Vagina (tissue), 2 donors: ENCODE measurements around the gene P4HA2. TPM values are rescaled to one million over a fixed set of nuclear protein-coding genes. Genes with fewer than 3 reads are reported as not detected.

Experiments
- DNase-seq, 2 donors: peaks; one replicate each; pipeline ENCODE4 v3.0.0-alpha.2; 2017; ENCODE audit errors: extremely low spot score in 2 of 2
- H3K27ac ChIP-seq: fragments of 200-600 bp; sonication (generic); one replicate; pipeline ENCODE4 v1.5.1; 2019
- H3K27me3 ChIP-seq: fragments of 200-600 bp; sonication (generic); one replicate; pipeline ENCODE4 v1.5.1; 2019
- H3K36me3 ChIP-seq, 2 donors: fragments of 200-600 bp; sonication (generic); one replicate each; pipeline ENCODE4 v1.5.1; 2017 to 2019
- H3K4me1 ChIP-seq: fragments of 200-600 bp; sonication (generic); one replicate; pipeline ENCODE4 v1.5.1; 2019
- H3K4me3 ChIP-seq, 2 donors: fragments of 200-600 bp; sonication (generic); 1 replicate in 1 of 2; 2 replicates in 1 of 2; pipeline ENCODE4 v1.5.1; 2016 to 2019
- H3K9me3 ChIP-seq: fragments of 200-600 bp; sonication (generic); one replicate; pipeline ENCODE4 v1.5.1; 2019
- POLR2A ChIP-seq, 2 donors: fragments of 450-650 bp; IDR thresholded peaks; one replicate each; pipeline ENCODE4 v1.6.1; 2017; ENCODE audit warnings: antibody characterized with exemption in 2 of 2, mild to moderate bottlenecking in 2 of 2, moderate library complexity in 2 of 2
- POLR2AphosphoS5 ChIP-seq, 2 donors: sonication (generic); formaldehyde crosslinking; IDR thresholded peaks; one replicate each; pipeline ENCODE4 v1.9.0; 2017; ENCODE audit warnings: antibody characterized with exemption in 2 of 2, mild to moderate bottlenecking in 2 of 2, low read depth in 1 of 2; ENCODE audit not compliant: insufficient read depth in 1 of 2
- intact Hi-C: fragments of 100-400 bp; cut with DNase I; formaldehyde crosslinking; loops from one replicate; pipeline ENCODE4 v1.15.1; 2023
- total RNA-seq: library from RNA; depleted of rRNA; stranded (reverse); fragments of >200 nt; gene quantifications from one replicate; pipeline ENCODE4 v1.2.3, GENCODE V29; 2016
- TF ChIP-seq, protein P1 (sequence below), 3 experiments: fragments of 450-650 bp in 2 of 3; fragments of 200-600 bp in 1 of 3; sonication (generic) in 1 of 3; IDR thresholded peaks; one replicate each; pipeline ENCODE4 v1.5.1; 2017 to 2019; ENCODE audit warnings: antibody characterized with exemption in 3 of 3, mild to moderate bottlenecking in 2 of 3, moderate library complexity in 2 of 3

P4HA2 gene
- total RNA-seq, 1 donor from 2014 or later: 42.0 TPM

DNA sequence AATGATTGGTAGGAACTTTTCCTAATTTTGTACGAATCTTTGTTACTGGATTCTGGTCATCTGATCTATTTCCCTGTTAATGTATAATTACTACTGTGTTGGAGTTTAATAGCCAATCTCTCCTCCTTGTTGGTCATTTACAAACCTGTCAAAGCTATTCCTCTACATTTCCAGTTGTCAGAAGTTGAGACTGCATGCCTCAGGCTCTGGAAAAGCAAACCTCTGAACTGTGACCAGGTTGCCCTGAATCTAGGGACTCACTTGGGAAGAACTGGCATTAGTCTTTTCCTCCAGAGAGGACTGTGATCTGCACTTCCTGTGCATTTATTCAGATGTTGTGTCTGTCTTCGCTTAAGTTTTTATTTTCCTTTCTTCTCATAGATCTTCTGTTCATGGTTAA is 46.0 kb upstream of the P4HA2 start:
- no peak for TF ChIP-seq POLR2AphosphoS5 (IDR thresholded peaks at IDR 0.05; ENCODE audit: insufficient read depth in 1 of 2, low read depth in 1 of 2)
- TF ChIP-seq POLR2A (IDR thresholded peaks at IDR 0.05): no peak
- TF ChIP-seq, protein P1, sequence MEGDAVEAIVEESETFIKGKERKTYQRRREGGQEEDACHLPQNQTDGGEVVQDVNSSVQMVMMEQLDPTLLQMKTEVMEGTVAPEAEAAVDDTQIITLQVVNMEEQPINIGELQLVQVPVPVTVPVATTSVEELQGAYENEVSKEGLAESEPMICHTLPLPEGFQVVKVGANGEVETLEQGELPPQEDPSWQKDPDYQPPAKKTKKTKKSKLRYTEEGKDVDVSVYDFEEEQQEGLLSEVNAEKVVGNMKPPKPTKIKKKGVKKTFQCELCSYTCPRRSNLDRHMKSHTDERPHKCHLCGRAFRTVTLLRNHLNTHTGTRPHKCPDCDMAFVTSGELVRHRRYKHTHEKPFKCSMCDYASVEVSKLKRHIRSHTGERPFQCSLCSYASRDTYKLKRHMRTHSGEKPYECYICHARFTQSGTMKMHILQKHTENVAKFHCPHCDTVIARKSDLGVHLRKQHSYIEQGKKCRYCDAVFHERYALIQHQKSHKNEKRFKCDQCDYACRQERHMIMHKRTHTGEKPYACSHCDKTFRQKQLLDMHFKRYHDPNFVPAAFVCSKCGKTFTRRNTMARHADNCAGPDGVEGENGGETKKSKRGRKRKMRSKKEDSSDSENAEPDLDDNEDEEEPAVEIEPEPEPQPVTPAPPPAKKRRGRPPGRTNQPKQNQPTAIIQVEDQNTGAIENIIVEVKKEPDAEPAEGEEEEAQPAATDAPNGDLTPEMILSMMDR (IDR thresholded peaks at IDR 0.05): no peak
- Histone ChIP-seq H3K36me3 (peaks cover 0 to 6% of the 10 kb centered on the region in 2 donors), H3K4me1 (peaks cover 26% of the 10 kb centered on the region), H3K27ac (no peak overlapping the region), H3K4me3 (no peak overlapping the region), H3K27me3 (no peaks in the 10 kb centered on the region), H3K9me3 (no peaks in the 10 kb centered on the region)
- no peak for DNase-seq
- intact Hi-C loops: no loop called here

DNA sequence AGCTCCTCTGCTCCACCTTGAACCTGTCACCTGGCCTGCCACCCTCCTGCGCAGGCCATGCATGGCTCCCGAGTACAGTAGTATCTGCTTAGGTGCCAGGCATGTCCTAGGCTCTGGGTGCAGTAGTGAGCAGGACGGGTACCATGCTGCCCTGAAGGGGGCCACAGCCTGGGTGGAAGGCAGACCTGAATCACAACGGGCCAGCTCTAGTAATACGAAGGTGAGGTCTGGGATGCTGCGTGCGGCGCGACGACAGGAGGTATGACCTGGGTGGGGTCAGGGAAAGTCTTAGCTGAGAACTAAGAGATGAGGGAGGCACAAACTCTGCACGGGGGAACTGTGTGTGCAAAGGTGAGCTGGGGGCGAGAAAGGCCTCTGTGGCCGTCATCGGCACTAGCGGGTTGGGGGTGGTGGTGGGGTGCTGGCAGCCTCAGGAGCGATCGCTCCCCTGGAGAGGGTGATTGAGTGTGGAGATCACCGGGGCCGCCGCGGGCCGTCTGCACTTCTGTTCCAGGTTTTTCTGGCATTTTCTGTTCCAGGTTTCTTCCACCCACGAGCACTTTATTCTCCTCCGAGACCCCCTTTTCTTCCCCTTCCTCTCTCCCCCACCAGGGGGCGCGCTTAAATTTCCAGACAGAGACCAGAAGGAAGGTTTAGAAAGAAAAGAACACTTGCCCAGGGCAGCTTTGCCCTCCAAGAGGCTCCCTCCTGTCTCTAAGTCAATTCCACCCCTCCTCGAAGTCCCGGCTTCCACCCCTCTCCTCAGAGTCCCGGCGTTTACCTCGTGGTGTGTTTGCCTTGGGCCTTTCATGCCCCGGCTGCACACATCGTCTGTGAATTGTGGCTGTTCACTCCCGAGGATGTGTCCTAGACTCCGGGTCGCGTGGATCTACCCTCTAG is 44.9 kb upstream of the P4HA2 start:
- Histone ChIP-seq H3K4me1 (peaks cover 32% of the 10 kb centered on the region), H3K4me3 (no peak overlapping the region), H3K27ac (no peak overlapping the region), H3K36me3 (peaks cover 0 to 6% of the 10 kb centered on the region in 2 donors), H3K9me3 (no peaks in the 10 kb centered on the region), H3K27me3 (no peaks in the 10 kb centered on the region)
- intact Hi-C loops: no loop called here
- no peak for TF ChIP-seq POLR2AphosphoS5 (IDR thresholded peaks at IDR 0.05; ENCODE audit: insufficient read depth in 1 of 2, low read depth in 1 of 2)
- TF ChIP-seq, protein P1 (IDR thresholded peaks at IDR 0.05): peak; percentile 65 to 71 (median 70)
- no peak for TF ChIP-seq POLR2A (IDR thresholded peaks at IDR 0.05)
- peak in 1 of 2 donors; percentile 86 for DNase-seq

DNA sequence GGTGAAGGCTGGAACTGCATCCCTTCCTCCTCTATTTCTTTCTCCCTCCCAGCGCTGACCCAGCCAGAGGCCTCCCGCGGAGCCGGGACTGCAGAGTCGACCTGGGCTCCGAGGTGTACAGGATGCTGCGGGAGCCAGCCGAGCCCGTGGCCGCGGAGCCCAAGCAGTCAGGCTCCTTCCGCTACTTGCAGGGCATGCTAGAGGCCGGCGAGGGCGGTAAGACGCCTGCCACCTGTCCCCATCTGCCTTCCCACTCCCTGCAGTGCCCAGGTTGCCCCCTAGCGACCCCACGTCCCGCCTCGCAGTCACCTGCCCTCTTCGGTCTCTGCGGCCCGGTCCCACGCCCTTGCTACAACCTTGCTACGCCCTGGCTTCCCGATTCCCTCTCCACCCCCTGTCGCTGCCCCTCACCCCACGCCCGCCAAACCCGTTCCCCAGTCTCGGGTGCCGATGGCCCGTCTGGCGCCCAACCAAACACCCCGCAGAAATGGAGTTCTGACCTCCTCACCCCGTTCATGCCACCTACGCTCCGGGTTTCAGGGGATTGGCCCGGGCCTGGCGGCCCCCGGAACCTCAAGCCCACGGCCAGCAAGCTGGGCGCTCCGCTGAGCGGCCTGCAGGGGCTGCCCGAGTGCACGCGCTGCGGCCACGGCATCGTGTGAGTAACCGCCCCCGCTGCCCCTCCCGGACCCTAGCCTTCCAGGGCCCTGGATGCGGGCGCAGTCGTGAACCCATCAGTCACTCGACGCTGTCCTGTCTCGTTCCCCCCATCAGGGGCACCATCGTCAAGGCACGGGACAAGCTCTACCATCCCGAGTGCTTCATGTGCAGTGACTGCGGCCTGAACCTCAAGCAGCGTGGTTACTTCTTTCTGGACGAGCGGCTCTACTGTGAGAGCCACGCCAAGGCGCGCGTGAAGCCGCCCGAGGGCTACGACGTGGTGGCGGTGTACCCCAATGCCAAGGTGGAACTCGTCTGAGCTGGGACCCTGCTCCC is 43.9 kb upstream of the P4HA2 start:
- DNase-seq: peak in 1 of 2 donors; percentile 81
- no peaks in the 10 kb centered on the region for H3K9me3 ChIP-seq
- TF ChIP-seq, protein P1 (IDR thresholded peaks at IDR 0.05): no peak
- TF ChIP-seq POLR2AphosphoS5 (IDR thresholded peaks at IDR 0.05; ENCODE audit: insufficient read depth in 1 of 2, low read depth in 1 of 2) (no peak), POLR2A (IDR thresholded peaks at IDR 0.05) (no peak)
- H3K27me3 ChIP-seq: no peaks in the 10 kb centered on the region
- H3K36me3 ChIP-seq: peaks cover 0 to 12% of the 10 kb centered on the region in 2 donors
- H3K4me3 ChIP-seq: no peak overlapping the region
- intact Hi-C loops: no loop called here
- H3K4me1 ChIP-seq: peaks cover 32% of the 10 kb centered on the region
- H3K27ac ChIP-seq: no peak overlapping the region

DNA sequence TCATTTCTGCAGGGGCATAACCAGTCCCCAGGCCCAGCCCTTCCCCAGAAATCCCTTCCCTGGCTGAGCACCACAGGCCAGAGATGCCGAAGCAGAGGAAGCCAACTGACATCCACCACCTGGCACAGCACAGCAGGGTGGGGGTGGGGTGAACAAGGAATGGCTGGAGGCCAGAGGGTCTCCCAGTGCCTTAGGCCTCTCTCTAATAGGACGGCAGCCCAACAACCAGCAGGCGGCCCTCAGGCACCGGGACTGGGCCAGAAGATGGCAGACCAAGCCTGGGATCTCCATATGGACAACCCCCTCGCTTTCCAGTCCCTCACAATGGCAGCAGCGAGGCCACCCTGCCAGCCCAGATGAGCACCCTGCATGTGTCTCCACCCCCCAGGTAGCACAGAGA is 43.1 kb upstream of the P4HA2 start:
- H3K4me1 ChIP-seq: peaks cover 40% of the 10 kb centered on the region
- TF ChIP-seq POLR2AphosphoS5 (IDR thresholded peaks at IDR 0.05; ENCODE audit: insufficient read depth in 1 of 2, low read depth in 1 of 2): no peak
- TF ChIP-seq, protein P1 (IDR thresholded peaks at IDR 0.05): no peak
- TF ChIP-seq POLR2A (IDR thresholded peaks at IDR 0.05): no peak
- H3K4me3 ChIP-seq: no peak overlapping the region
- intact Hi-C loops: no loop called here
- no peaks in the 10 kb centered on the region for H3K27me3 ChIP-seq
- no peaks in the 10 kb centered on the region for H3K9me3 ChIP-seq
- H3K27ac ChIP-seq: no peak overlapping the region
- peak in 1 of 2 donors; percentile 82 for DNase-seq
- H3K36me3 ChIP-seq: peaks cover 0 to 16% of the 10 kb centered on the region in 2 donors
